Uterus (tissue), 4 donors: Measurements from ENCODE around the gene SULT1A1. TPM values are rescaled to one million over a fixed set of nuclear protein-coding genes. Genes with fewer than 3 reads are reported as not detected.

Experiments
- DNase-seq, 2 donors: peaks; one replicate each; pipeline ENCODE4 v3.0.0-alpha.2; 2019 to 2020
- H3K27ac ChIP-seq, 2 donors: fragments of 200-600 bp; sonication (generic); 1 replicate in 1 of 2; 2 replicates in 1 of 2; pipeline ENCODE4 v1.5.1; 2016 to 2018
- H3K27me3 ChIP-seq, 2 donors: fragments of 200-600 bp; sonication (generic); one replicate each; pipeline ENCODE4 v1.5.1; 2018 to 2019; ENCODE audit warnings: control low read depth in 1 of 2
- H3K36me3 ChIP-seq, 2 donors: fragments of 200-600 bp; sonication (generic); one replicate each; pipeline ENCODE4 v1.5.1; 2019; ENCODE audit warnings: control low read depth in 1 of 2
- H3K4me1 ChIP-seq, 2 donors: fragments of 200-600 bp; sonication (generic); one replicate each; pipeline ENCODE4 v1.5.1; 2018 to 2019; ENCODE audit warnings: control low read depth in 1 of 2
- H3K4me3 ChIP-seq, 2 donors: fragments of 200-600 bp; sonication (generic); 1 replicate in 1 of 2; 2 replicates in 1 of 2; pipeline ENCODE4 v1.5.1; 2018 to 2019; ENCODE audit warnings: mild to moderate bottlenecking in 1 of 2
- H3K9me3 ChIP-seq, 2 donors: fragments of 200-600 bp; sonication (generic); one replicate each; pipeline ENCODE4 v1.5.1; 2019; ENCODE audit warnings: control low read depth in 1 of 2
- CTCF ChIP-seq, 4 experiments: fragments of 200-600 bp in 2 of 4; fragments of 450-650 bp in 2 of 4; sonication (generic) in 2 of 4; IDR thresholded peaks; one replicate each; pipeline ENCODE4 v1.5.1; 2016 to 2019; ENCODE audit warnings: antibody characterized with exemption in 4 of 4, mild to moderate bottlenecking in 2 of 4, moderate library complexity in 1 of 4
- POLR2A ChIP-seq, 2 donors: fragments of 450-650 bp; IDR thresholded peaks; one replicate each; pipeline ENCODE4 v1.6.1; 2016; ENCODE audit warnings: antibody characterized with exemption in 2 of 2, mild to moderate bottlenecking in 1 of 2, moderate library complexity in 1 of 2
- intact Hi-C: fragments of 100-400 bp; cut with DNase I; formaldehyde crosslinking; loops from one replicate; pipeline ENCODE4 v1.15.1; 2023; ENCODE audit warnings: low total_unique reads
- total RNA-seq, 4 donors: library from RNA; depleted of rRNA in 3 of 4; stranded (reverse); fragments of >200 nt in 3 of 4; gene quantifications; one replicate each; pipeline versions ENCODE4 v1.1.0 to v1.2.4, GENCODE V29; 2014 to 2023
- donor health status: DM: yes; HTN: yes; CAD: no.

The SULT1A1 gene
- total RNA-seq, 4 donors from 2014 or later: 2.8 to 30.3 (median 8.5) TPM

- H3K9me3 ChIP-seq: no peaks in the 10 kb centered on the region
- H3K4me1 ChIP-seq: no peaks in the 10 kb centered on the region
- no peaks in the 10 kb centered on the region for H3K36me3 ChIP-seq
- intact Hi-C loops: no loop called here
- no peaks in the 10 kb centered on the region for H3K27me3 ChIP-seq
- no peak overlapping the region for H3K4me3 ChIP-seq
- H3K27ac ChIP-seq: no peak overlapping the region
- TF ChIP-seq POLR2A (IDR thresholded peaks at IDR 0.05) (no peak), CTCF (IDR thresholded peaks at IDR 0.05) (no peak)
- no peak for DNase-seq
Observed at GRCh38 chr16:28561557-28562187, 48.2 kb downstream of the SULT1A1 start.

GRCh38 chr16:28558456-28558855 lies 51.4 kb downstream of the SULT1A1 start:
- intact Hi-C loops: loop anchor here (10.0 kb wide), 1 partner anchor 64 kb away; the partner anchor contains the start of genes APOBR and CLN3
- H3K36me3 ChIP-seq: no peaks in the 10 kb centered on the region
- no peak for TF ChIP-seq CTCF (IDR thresholded peaks at IDR 0.05)
- TF ChIP-seq POLR2A (IDR thresholded peaks at IDR 0.05): no peak
- no peak overlapping the region for H3K4me3 ChIP-seq
- H3K27me3 ChIP-seq: no peaks in the 10 kb centered on the region
- H3K27ac ChIP-seq: no peak overlapping the region
- H3K9me3 ChIP-seq: no peaks in the 10 kb centered on the region
- H3K4me1 ChIP-seq: peaks cover 0 to 3% of the 10 kb centered on the region in 2 donors
- no peak for DNase-seq

GRCh38 chr16:28556914-28557320 lies 52.9 kb downstream of the SULT1A1 start:
- Histone ChIP-seq H3K4me1 (peaks cover 0 to 3% of the 10 kb centered on the region in 2 donors), H3K27ac (no peak overlapping the region), H3K36me3 (no peaks in the 10 kb centered on the region), H3K27me3 (no peaks in the 10 kb centered on the region), H3K9me3 (no peaks in the 10 kb centered on the region), H3K4me3 (no peak overlapping the region)
- intact Hi-C loops: loop anchor here (10.0 kb wide), 1 partner anchor 62 kb away; the partner anchor contains the start of genes APOBR and CLN3
- no peak for DNase-seq
- no peak for TF ChIP-seq POLR2A (IDR thresholded peaks at IDR 0.05)
- TF ChIP-seq CTCF (IDR thresholded peaks at IDR 0.05): no peak

GRCh38 chr16:28555561-28555960 lies 54.3 kb downstream of the SULT1A1 start:
- no peak overlapping the region for H3K27ac ChIP-seq
- TF ChIP-seq POLR2A (IDR thresholded peaks at IDR 0.05) (no peak), CTCF (IDR thresholded peaks at IDR 0.05) (no peak)
- DNase-seq: no peak
- peaks cover 0 to 3% of the 10 kb centered on the region in 2 donors for H3K4me1 ChIP-seq
- H3K27me3 ChIP-seq: no peaks in the 10 kb centered on the region
- no peak overlapping the region for H3K4me3 ChIP-seq
- no peaks in the 10 kb centered on the region for H3K36me3 ChIP-seq
- no peaks in the 10 kb centered on the region for H3K9me3 ChIP-seq
- intact Hi-C loops: loop anchor here (10.0 kb wide), 1 partner anchor 61 kb away; the partner anchor contains the start of genes APOBR and CLN3

Other genes starting within 250 kb of the SULT1A1 start
- gene NPIPB6, start 246.5 kb downstream of the SULT1A1 start, total RNA-seq: 1 to 10 TPM in 2 of 4 donors, not detected in 2; 2.0 to 5.9 TPM
- gene EIF3CL, start 206.2 kb downstream of the SULT1A1 start, total RNA-seq: 100 to 1,000 TPM in 1 of 4 donors, 10 to 100 TPM in 3; 42.6 to 151 (median 80.8) TPM
- under 1 TPM in 1 of 4 donors, not detected in 3; 0.73 TPM for gene NPIPB7, start 137.7 kb downstream of the SULT1A1 start, total RNA-seq
- gene CLN3, start 118.0 kb downstream of the SULT1A1 start, total RNA-seq: 10 to 100 TPM; 13.8 to 23.7 (median 18.3) TPM
- under 1 TPM; 0.07 to 0.49 (median 0.28) TPM for gene APOBR, start 115.4 kb downstream of the SULT1A1 start, total RNA-seq
- not detected for gene IL27, start 103.2 kb downstream of the SULT1A1 start, total RNA-seq
- 10 to 100 TPM in 3 of 4 donors, 1 to 10 TPM in 1; 7.3 to 81.1 (median 18.4) TPM for gene NUPR1, start 71.1 kb downstream of the SULT1A1 start, total RNA-seq
- 10 to 100 TPM; 13.2 to 45.3 (median 29.1) TPM for gene SGF29, start 56.1 kb downstream of the SULT1A1 start, total RNA-seq
- under 1 TPM in 2 of 4 donors, not detected in 2; 0.41 to 0.46 TPM for gene SULT1A2, start 13.0 kb downstream of the SULT1A1 start, total RNA-seq
- gene NPIPB8, start 28.0 kb upstream of the SULT1A1 start, total RNA-seq: 1 to 10 TPM in 1 of 4 donors, not detected in 3; 8.1 TPM
- gene EIF3C, start 101.4 kb upstream of the SULT1A1 start, total RNA-seq: 100 to 1,000 TPM in 3 of 4 donors, 10 to 100 TPM in 1; 52.8 to 426 (median 286) TPM
- 1 to 10 TPM; 2.4 to 9.8 (median 6.7) TPM for gene NPIPB9, start 141.7 kb upstream of the SULT1A1 start, total RNA-seq
- gene ATXN2L, start 213.0 kb upstream of the SULT1A1 start, total RNA-seq: 100 to 1,000 TPM in 1 of 4 donors, 10 to 100 TPM in 2, 1 to 10 TPM in 1; 7.2 to 130 (median 35.0) TPM
- gene TUFM, start 236.3 kb upstream of the SULT1A1 start, total RNA-seq: 10 to 100 TPM; 48.3 to 92.9 (median 61.6) TPM